Measurements from ENCODE around the gene PDE4D. TPM values are rescaled to one million over a fixed set of nuclear protein-coding genes. Genes with fewer than 3 reads are reported as not detected.

PDE4D gene
- total and polyA plus RNA-seq, 2 of the 4 experiments (the other 2 are of a cell fraction) = 1.4 to 7.9 TPM

- Histone ChIP-seq H4K5ac (ENCODE audit: low read depth, low read length) (no peak overlapping the region), H3K4me3 (ENCODE audit: insufficient read depth, low read depth, low read length) (no peak overlapping the region), H2BK20ac (ENCODE audit: low read depth, low read length) (no peak overlapping the region), H3K4ac (ENCODE audit: low read depth, low read length) (no peak overlapping the region), H2AFZ (replicated peaks; ENCODE audit: low read length, poor library complexity) (no peak overlapping the region), H2BK120ac (ENCODE audit: low read depth, low read length) (no peak overlapping the region), H2BK15ac (ENCODE audit: low read depth, low read length) (no peak overlapping the region), H4K20me1 (ENCODE audit: insufficient read depth, low read length) (peaks cover 16% of the 10 kb centered on the region), H3K4me2 (ENCODE audit: low read depth, low read length) (no peak overlapping the region), H3K36me3 (ENCODE audit: control insufficient read depth, insufficient read depth, low read length) (peaks cover 8% of the 10 kb centered on the region), H2AK5ac (ENCODE audit: low read depth, low read length) (no peak overlapping the region), H4K8ac (ENCODE audit: low read depth in 2 of 2, low read length in 2 of 2) (no peak overlapping the region), H3K56ac (ENCODE audit: extremely low read depth, insufficient read depth, low read length) (no peak overlapping the region), H3K23ac (ENCODE audit: low read depth, low read length) (no peak overlapping the region), H3K79me1 (ENCODE audit: low read depth in 1 of 2, low read length in 2 of 2) (peaks cover 19 to 22% of the 10 kb centered on the region in 2 experiments), H3K9ac (ENCODE audit: low read depth, low read length) (no peak overlapping the region), H2BK5ac (ENCODE audit: low read depth, low read length, poor library complexity, severe bottlenecking) (no peak overlapping the region), H2AK9ac (replicated peaks; ENCODE audit: low read depth, low read length, poor library complexity) (no peak overlapping the region), H3K14ac (replicated peaks; ENCODE audit: low read depth, low read length) (no peak overlapping the region), H3K9me3 (ENCODE audit: control insufficient read depth, insufficient read depth, low read length) (no peaks in the 10 kb centered on the region), H3K9me1 (ENCODE audit: insufficient read depth, low read length) (peaks cover under 1% of the 10 kb centered on the region; the same call in 1 of the 2 replicates), H3K27ac (ENCODE audit: insufficient read depth, low read length) (no peak overlapping the region), H3K27me3 (ENCODE audit: control insufficient read depth, insufficient read depth, low read length) (no peaks in the 10 kb centered on the region), H3K4me1 (ENCODE audit: control insufficient read depth, insufficient read depth, low read length) (peaks cover 3% of the 10 kb centered on the region; the same call in 1 of the 2 replicates), H3K18ac (ENCODE audit: low read depth, low read length) (no peak overlapping the region), H4K91ac (ENCODE audit: insufficient read depth, low read depth, low read length) (no peak overlapping the region)
- POLR2A ChIA-PET (ENCODE audit: unreplicated experiment) = no interaction called here
- peak; percentile 39 for DNase-seq
- TF ChIP-seq CTCF (conservative IDR thresholded peaks at IDR 0.05; ENCODE audit: low read depth, low read length) = peak; percentile 48
- TF ChIP-seq MAZ (IDR thresholded peaks at IDR 0.05; ENCODE audit: borderline replicate concordance, low read depth, low read length) = no peak
- no peak for TF ChIP-seq MXI1 (IDR thresholded peaks at IDR 0.05; ENCODE audit: borderline replicate concordance, low read depth, low read length)
- TF ChIP-seq SMC3 (IDR thresholded peaks at IDR 0.05; ENCODE audit: low read depth, low read length) = peak; percentile 26; the same call in 1 of the 2 replicates
- TF ChIP-seq POLR2A (IDR thresholded peaks at IDR 0.05; ENCODE audit: low read depth, low read length) = no peak
- peak; percentile 50 for TF ChIP-seq RAD21 (IDR thresholded peaks at IDR 0.05; ENCODE audit: low read length)
- TF ChIP-seq ELK1 (IDR thresholded peaks at IDR 0.05; ENCODE audit: borderline replicate concordance, low read depth, low read length) = no peak
- dilution Hi-C loops (cut with HindIII; ENCODE audit: low sequenced_read_pairs, unreplicated experiment) = no loop called here
- BruUV-seq (replicated peaks) = no TSS peak
- no peak; the same call in 1 of the 2 replicates for ATAC-seq (ENCODE audit: low read depth)
- in situ Hi-C loops (cut with MboI; ENCODE audit: low sequenced_read_pairs) = loop anchor here (10.0 kb wide), 1 partner anchor 113 kb away; no protein-coding TSS in a partner anchor
- intact Hi-C loops (cut with micrococcal nuclease) = loop anchor here (1.0 kb wide), 1 partner anchor 116 kb away; no protein-coding TSS in a partner anchor
- CTCF ChIA-PET = interaction anchor here (0.7 to 1.3 kb wide), 5 partner anchors 12 to 527 kb away, joined by 3 to 5 read pairs (median 3); no protein-coding TSS in a partner anchor
- no CpG with 5 or more reads among the region's 2 CpGs for WGBS, 2 experiments (ENCODE audit: extremely low coverage in 2 of 2, insufficient read length in 1 of 2)
Measured at GRCh38 chr5:59007460-59008063, 886.0 kb downstream of the PDE4D start.

Measured in IMR-90 (cell line).